Tibial artery (tissue), 4 donors: Measurements from ENCODE around the gene CMTR1.

Source experiments
- DNase-seq, 2 donors: peaks; one replicate each; pipeline ENCODE4 v3.0.0-alpha.2; 2019
- H3K27ac ChIP-seq, 2 donors: fragments of 200-600 bp; sonication (generic) in 1 of 2; 1 replicate in 1 of 2; 2 replicates in 1 of 2; pipeline ENCODE4 v1.5.1; 2018 to 2019; ENCODE audit warnings: mild to moderate bottlenecking in 1 of 2
- H3K27me3 ChIP-seq, 2 donors: fragments of 200-600 bp; sonication (generic) in 1 of 2; one replicate each; pipeline versions ENCODE4 v1.5.1 to v1.6.0; 2016 to 2019
- H3K36me3 ChIP-seq, 3 donors: fragments of 200-600 bp; sonication (generic) in 2 of 3; one replicate each; pipeline ENCODE4 v1.5.1; 2016 to 2019; ENCODE audit warnings: mild to moderate bottlenecking in 2 of 3
- H3K4me1 ChIP-seq, 4 donors: fragments of 200-600 bp; sonication (generic) in 2 of 4; 1 replicate in 3 of 4; 2 replicates in 1 of 4; pipeline ENCODE4 v1.5.1; 2016 to 2019
- H3K4me3 ChIP-seq, 2 donors: fragments of 200-600 bp; sonication (generic) in 1 of 2; 1 replicate in 1 of 2; 2 replicates in 1 of 2; pipeline ENCODE4 v1.5.1; 2018 to 2019; ENCODE audit warnings: mild to moderate bottlenecking in 2 of 2
- H3K9me3 ChIP-seq, 3 donors: fragments of 200-600 bp; sonication (generic) in 1 of 3; one replicate each; pipeline ENCODE4 v1.5.1; 2016 to 2019
- CTCF ChIP-seq, 2 experiments: fragments of 200-600 bp in 1 of 2; fragments of 450-650 bp in 1 of 2; IDR thresholded peaks; one replicate each; pipeline ENCODE4 v1.5.1; 2017 to 2019; ENCODE audit warnings: antibody characterized with exemption in 2 of 2, mild to moderate bottlenecking in 1 of 2, moderate library complexity in 1 of 2
- intact Hi-C: fragments of 100-400 bp; cut with DNase I; formaldehyde crosslinking; loops from one replicate; pipeline ENCODE4 v1.15.0; 2023; ENCODE audit warnings: low total_unique reads

Gene CMTR1

GRCh38 chr6:37528541-37528940, 95.5 kb downstream of the CMTR1 start:
- H3K4me1 ChIP-seq: no peaks in the 10 kb centered on the region
- H3K27ac ChIP-seq: no peak overlapping the region
- no peak for TF ChIP-seq CTCF (IDR thresholded peaks at IDR 0.05)
- no peaks in the 10 kb centered on the region for H3K9me3 ChIP-seq
- H3K27me3 ChIP-seq: peaks cover 0 to 55% of the 10 kb centered on the region in 2 donors
- no peak overlapping the region for H3K4me3 ChIP-seq
- no peak for DNase-seq
- intact Hi-C loops: no loop called here
- no peaks in the 10 kb centered on the region for H3K36me3 ChIP-seq

DNA sequence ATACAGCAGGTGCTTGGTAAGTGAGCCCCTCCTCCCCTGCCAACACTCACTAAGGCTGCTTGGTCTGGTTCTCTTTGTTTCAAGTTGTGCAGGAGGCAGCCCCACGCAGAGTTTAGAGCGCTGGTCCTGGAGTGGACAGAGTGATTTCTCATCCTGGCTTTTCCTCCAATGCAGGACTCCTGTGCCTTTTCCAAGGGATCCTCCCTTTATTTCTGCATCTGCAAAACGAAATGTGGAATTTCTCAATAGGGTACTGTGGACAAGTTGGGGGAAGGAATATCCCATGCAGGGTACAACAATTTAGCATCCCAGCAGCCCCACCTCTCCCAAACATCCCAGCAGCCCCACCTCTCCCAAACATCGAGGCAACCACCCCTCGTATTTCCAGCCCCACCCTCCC, 97.3 kb downstream of the CMTR1 start:
- H3K4me3 ChIP-seq: no peak overlapping the region
- peaks cover 0 to 72% of the 10 kb centered on the region in 2 donors for H3K27me3 ChIP-seq
- H3K27ac ChIP-seq: no peak overlapping the region
- intact Hi-C loops: no loop called here
- H3K36me3 ChIP-seq: no peaks in the 10 kb centered on the region
- DNase-seq: no peak
- peaks cover 0 to 1% (median under 1%) of the 10 kb centered on the region in 4 donors for H3K4me1 ChIP-seq
- H3K9me3 ChIP-seq: no peaks in the 10 kb centered on the region
- TF ChIP-seq CTCF (IDR thresholded peaks at IDR 0.05): no peak

DNA sequence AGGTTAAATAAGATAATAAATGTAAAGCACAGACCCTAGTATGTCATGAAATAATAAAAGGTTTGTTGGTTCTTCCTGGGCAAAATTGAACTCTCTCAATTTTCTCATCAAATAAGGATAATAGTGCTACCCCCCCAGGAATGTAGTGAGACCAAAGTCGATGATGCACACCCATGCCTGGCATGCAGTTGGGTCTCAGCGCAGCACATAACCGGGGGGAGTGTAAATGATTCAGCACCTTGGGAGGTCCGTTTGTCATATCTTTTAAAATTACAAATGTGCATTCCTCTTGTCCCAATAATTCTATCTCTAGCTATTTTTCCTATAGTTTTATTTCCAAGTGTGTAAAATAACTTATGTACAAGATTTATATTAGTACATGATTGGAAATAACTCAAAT, 98.0 kb downstream of the CMTR1 start:
- DNase-seq: no peak
- Histone ChIP-seq H3K27ac (no peak overlapping the region), H3K4me3 (no peak overlapping the region), H3K36me3 (no peaks in the 10 kb centered on the region), H3K27me3 (peaks cover 0 to 75% of the 10 kb centered on the region in 2 donors), H3K4me1 (peaks cover 0 to 9% (median 6%) of the 10 kb centered on the region in 4 donors), H3K9me3 (no peaks in the 10 kb centered on the region)
- TF ChIP-seq CTCF (IDR thresholded peaks at IDR 0.05): no peak
- intact Hi-C loops: no loop called here
